ENCODE results near the gene SBF1. TPM values are rescaled to one million over a fixed set of nuclear protein-coding genes. Genes with fewer than 3 reads are reported as not detected.
"Not testable (repeated sequence)": the region's sequence is repeated elsewhere in the genome, so short reads cannot be mapped to it uniquely, and the experiment has no call there.

Gene SBF1
- total RNA-seq, 1 experiment from 2014 or later = 66.1 TPM

- DNase-seq, H3K4me3 ChIP-seq, H3K27me3 ChIP-seq, H3K9me3 ChIP-seq: not testable (repeated sequence)
- H3K36me3 ChIP-seq = peaks cover 17% of the 10 kb centered on the region
Observed at GRCh38 chr22:50408954-50409353, 65.9 kb downstream of the SBF1 start.

- Histone ChIP-seq H3K27me3 (no peaks in the 10 kb centered on the region), H3K4me3 (no peak overlapping the region), H3K36me3 (peaks cover 13% of the 10 kb centered on the region), H3K9me3 (no peaks in the 10 kb centered on the region)
- DNase-seq = no peak
Observed at GRCh38 chr22:50408311-50408710, 66.5 kb downstream of the SBF1 start.

- DNase-seq = no peak
Observed at GRCh38 chr22:50406416-50407170, 68.2 kb downstream of the SBF1 start.

GRCh38 chr22:50403701-50404101 lies 71.1 kb downstream of the SBF1 start:
- no peak for DNase-seq
- no peak overlapping the region for H3K4me3 ChIP-seq
- H3K27me3 ChIP-seq = no peaks in the 10 kb centered on the region
- no peaks in the 10 kb centered on the region for H3K9me3 ChIP-seq
- H3K36me3 ChIP-seq = peaks cover 22% of the 10 kb centered on the region

More at GRCh38 chr22:50406416-50407170, 68.2 kb downstream of the SBF1 start:
- Histone ChIP-seq H3K9me3 (no peaks in the 10 kb centered on the region), H3K4me3 (no peak overlapping the region), H3K27me3 (no peaks in the 10 kb centered on the region), H3K36me3 (peaks cover 13% of the 10 kb centered on the region)

- Histone ChIP-seq H3K27me3 (no peaks in the 10 kb centered on the region), H3K36me3 (peaks cover 20% of the 10 kb centered on the region), H3K9me3 (no peaks in the 10 kb centered on the region), H3K4me3 (no peak overlapping the region)
- no peak for DNase-seq
Observed at GRCh38 chr22:50401907-50402306, 72.9 kb downstream of the SBF1 start.

- no peaks in the 10 kb centered on the region for H3K27me3 ChIP-seq
- DNase-seq = no peak
- H3K36me3 ChIP-seq = peaks cover 18% of the 10 kb centered on the region
- H3K9me3 ChIP-seq = no peaks in the 10 kb centered on the region
- H3K4me3 ChIP-seq = no peak overlapping the region
Observed at GRCh38 chr22:50400931-50401330, 73.9 kb downstream of the SBF1 start.

GRCh38 chr22:50400406-50400805 lies 74.4 kb downstream of the SBF1 start:
- Histone ChIP-seq H3K9me3 (no peaks in the 10 kb centered on the region), H3K27me3 (no peaks in the 10 kb centered on the region), H3K4me3 (no peak overlapping the region), H3K36me3 (peaks cover 18% of the 10 kb centered on the region)
- DNase-seq = no peak

- Histone ChIP-seq H3K27me3 (no peaks in the 10 kb centered on the region), H3K4me3 (no peak overlapping the region), H3K36me3 (peaks cover 21% of the 10 kb centered on the region), H3K9me3 (no peaks in the 10 kb centered on the region)
- DNase-seq = peak; percentile 24
Observed at GRCh38 chr22:50399751-50400331, 75.0 kb downstream of the SBF1 start.

- Histone ChIP-seq H3K4me3 (no peak overlapping the region), H3K9me3 (no peaks in the 10 kb centered on the region), H3K27me3 (no peaks in the 10 kb centered on the region), H3K36me3 (peaks cover 20% of the 10 kb centered on the region)
- DNase-seq = no peak
Observed at GRCh38 chr22:50398831-50399648, 75.8 kb downstream of the SBF1 start.

- not testable (repeated sequence) for H3K9me3 ChIP-seq, H3K4me3 ChIP-seq, H3K27me3 ChIP-seq, DNase-seq
- H3K36me3 ChIP-seq = peaks cover 27% of the 10 kb centered on the region
Observed at GRCh38 chr22:50397371-50398060, 77.3 kb downstream of the SBF1 start.

- no peak for DNase-seq
- no peaks in the 10 kb centered on the region for H3K9me3 ChIP-seq
- no peak overlapping the region for H3K4me3 ChIP-seq
- peaks cover 27% of the 10 kb centered on the region for H3K36me3 ChIP-seq
- H3K27me3 ChIP-seq = no peaks in the 10 kb centered on the region
Observed at GRCh38 chr22:50396751-50397370, 78.0 kb downstream of the SBF1 start.

Other genes with a start within 250 kb of the SBF1 start
- 11.8 and 17.2 TPM in 2 replicates for gene TUBGCP6, start 230.0 kb downstream of the SBF1 start, total RNA-seq (2014; rRNA removed; shearing (Covaris generic); ENCODE audit: low replicate concordance)
- gene HDAC10, start 223.8 kb downstream of the SBF1 start, total RNA-seq (2014; rRNA removed; shearing (Covaris generic); ENCODE audit: low replicate concordance) = 8.5 and 21.5 TPM in 2 replicates
- gene MAPK12, start 213.4 kb downstream of the SBF1 start, total RNA-seq (2014; rRNA removed; shearing (Covaris generic); ENCODE audit: low replicate concordance) = 54.4 and 58.0 TPM in 2 replicates
- gene MAPK11, start 204.7 kb downstream of the SBF1 start, total RNA-seq (2014; rRNA removed; shearing (Covaris generic); ENCODE audit: low replicate concordance) = 15.0 and 27.8 TPM in 2 replicates
- gene PLXNB2, start 167.4 kb downstream of the SBF1 start, total RNA-seq (2014; rRNA removed; shearing (Covaris generic); ENCODE audit: low replicate concordance) = 65.6 and 80.7 TPM in 2 replicates
- gene DENND6B, start 148.0 kb downstream of the SBF1 start, total RNA-seq (2014; rRNA removed; shearing (Covaris generic); ENCODE audit: low replicate concordance) = 0.15 and 0.46 TPM in 2 replicates
- 31.0 and 37.4 TPM in 2 replicates for gene PPP6R2, start 131.7 kb downstream of the SBF1 start, total RNA-seq (2014; rRNA removed; shearing (Covaris generic); ENCODE audit: low replicate concordance)
- gene ADM2, start 6.5 kb upstream of the SBF1 start, total RNA-seq (2014; rRNA removed; shearing (Covaris generic); ENCODE audit: low replicate concordance) = 2.2 and 6.9 TPM in 2 replicates
- 0.35 TPM in 1 of 2 replicates, not detected in the other for gene MIOX, start 11.8 kb upstream of the SBF1 start, total RNA-seq (2014; rRNA removed; shearing (Covaris generic); ENCODE audit: low replicate concordance)
- gene LMF2, start 32.7 kb upstream of the SBF1 start, total RNA-seq (2014; rRNA removed; shearing (Covaris generic); ENCODE audit: low replicate concordance) = 23.0 and 30.3 TPM in 2 replicates
- 68.0 and 102 TPM in 2 replicates for gene NCAPH2, start 33.2 kb upstream of the SBF1 start, total RNA-seq (2014; rRNA removed; shearing (Covaris generic); ENCODE audit: low replicate concordance)
- 1.2 and 3.2 TPM in 2 replicates for gene SCO2, start 50.6 kb upstream of the SBF1 start, total RNA-seq (2014; rRNA removed; shearing (Covaris generic); ENCODE audit: low replicate concordance)
- 22.1 and 22.2 TPM in 2 replicates for gene TYMP, start 55.0 kb upstream of the SBF1 start, total RNA-seq (2014; rRNA removed; shearing (Covaris generic); ENCODE audit: low replicate concordance)
- not detected in 2 replicates for gene KLHDC7B, start 70.9 kb upstream of the SBF1 start, total RNA-seq (2014; rRNA removed; shearing (Covaris generic); ENCODE audit: low replicate concordance)
- gene SYCE3, start 87.9 kb upstream of the SBF1 start, total RNA-seq (2014; rRNA removed; shearing (Covaris generic); ENCODE audit: low replicate concordance) = not detected in 2 replicates
- gene CPT1B, start 103.4 kb upstream of the SBF1 start, total RNA-seq (2014; rRNA removed; shearing (Covaris generic); ENCODE audit: low replicate concordance) = 4.4 and 9.9 TPM in 2 replicates
- 1.3 and 5.5 TPM in 2 replicates for gene CHKB, start 107.8 kb upstream of the SBF1 start, total RNA-seq (2014; rRNA removed; shearing (Covaris generic); ENCODE audit: low replicate concordance)
- 2.2 TPM in 1 of 2 replicates, not detected in the other for gene MAPK8IP2, start 125.8 kb upstream of the SBF1 start, total RNA-seq (2014; rRNA removed; shearing (Covaris generic); ENCODE audit: low replicate concordance)
- 9.8 and 16.0 TPM in 2 replicates for gene ARSA, start 153.1 kb upstream of the SBF1 start, total RNA-seq (2014; rRNA removed; shearing (Covaris generic); ENCODE audit: low replicate concordance)
- 1.3 and 2.6 TPM in 2 replicates for gene SHANK3, start 197.8 kb upstream of the SBF1 start, total RNA-seq (2014; rRNA removed; shearing (Covaris generic); ENCODE audit: low replicate concordance)

Data from MG63 (cell line).